ENCODE measurements around the gene DLL1. TPM values are rescaled to one million over a fixed set of nuclear protein-coding genes. Genes with fewer than 3 reads are reported as not detected.

DLL1 gene
- total RNA-seq, 3 donors from 2014 or later = 11.0 to 24.0 (median 16.5) TPM

DNA sequence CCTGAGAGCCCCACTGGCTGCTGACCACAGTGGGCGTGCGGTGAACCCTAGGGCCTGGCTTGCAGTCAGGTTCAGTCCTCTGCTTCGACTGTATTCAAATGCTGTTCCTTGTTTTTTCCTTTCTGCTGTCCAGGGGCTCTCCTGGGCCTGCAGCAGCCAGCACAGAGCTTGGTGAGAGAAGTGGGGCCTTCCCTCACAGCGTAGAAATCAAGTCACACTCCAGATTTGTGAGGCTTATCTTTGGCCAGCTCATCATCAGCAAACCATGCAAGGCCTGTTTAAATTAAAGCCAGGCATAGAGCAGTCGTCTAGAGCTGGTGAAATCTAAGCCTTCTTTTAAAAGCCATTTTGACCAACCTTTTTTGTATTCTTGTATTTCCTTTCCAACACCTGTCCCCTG lies 24.1 kb upstream of the DLL1 start:
- no peaks in the 10 kb centered on the region for H3K36me3 ChIP-seq (ENCODE audit: low read depth)
- DNase-seq = no peak
- intact Hi-C loops (cut with DNase I, micrococcal nuclease) = no loop called here
- no peaks in the 10 kb centered on the region for H3K9me3 ChIP-seq
- TF ChIP-seq, protein P1, sequence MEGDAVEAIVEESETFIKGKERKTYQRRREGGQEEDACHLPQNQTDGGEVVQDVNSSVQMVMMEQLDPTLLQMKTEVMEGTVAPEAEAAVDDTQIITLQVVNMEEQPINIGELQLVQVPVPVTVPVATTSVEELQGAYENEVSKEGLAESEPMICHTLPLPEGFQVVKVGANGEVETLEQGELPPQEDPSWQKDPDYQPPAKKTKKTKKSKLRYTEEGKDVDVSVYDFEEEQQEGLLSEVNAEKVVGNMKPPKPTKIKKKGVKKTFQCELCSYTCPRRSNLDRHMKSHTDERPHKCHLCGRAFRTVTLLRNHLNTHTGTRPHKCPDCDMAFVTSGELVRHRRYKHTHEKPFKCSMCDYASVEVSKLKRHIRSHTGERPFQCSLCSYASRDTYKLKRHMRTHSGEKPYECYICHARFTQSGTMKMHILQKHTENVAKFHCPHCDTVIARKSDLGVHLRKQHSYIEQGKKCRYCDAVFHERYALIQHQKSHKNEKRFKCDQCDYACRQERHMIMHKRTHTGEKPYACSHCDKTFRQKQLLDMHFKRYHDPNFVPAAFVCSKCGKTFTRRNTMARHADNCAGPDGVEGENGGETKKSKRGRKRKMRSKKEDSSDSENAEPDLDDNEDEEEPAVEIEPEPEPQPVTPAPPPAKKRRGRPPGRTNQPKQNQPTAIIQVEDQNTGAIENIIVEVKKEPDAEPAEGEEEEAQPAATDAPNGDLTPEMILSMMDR (IDR thresholded peaks at IDR 0.05) = no peak
- no peak for ATAC-seq
- H3K4me3 ChIP-seq = no peak overlapping the region
- H3K4me1 ChIP-seq (ENCODE audit: low read depth) = no peaks in the 10 kb centered on the region

DNA sequence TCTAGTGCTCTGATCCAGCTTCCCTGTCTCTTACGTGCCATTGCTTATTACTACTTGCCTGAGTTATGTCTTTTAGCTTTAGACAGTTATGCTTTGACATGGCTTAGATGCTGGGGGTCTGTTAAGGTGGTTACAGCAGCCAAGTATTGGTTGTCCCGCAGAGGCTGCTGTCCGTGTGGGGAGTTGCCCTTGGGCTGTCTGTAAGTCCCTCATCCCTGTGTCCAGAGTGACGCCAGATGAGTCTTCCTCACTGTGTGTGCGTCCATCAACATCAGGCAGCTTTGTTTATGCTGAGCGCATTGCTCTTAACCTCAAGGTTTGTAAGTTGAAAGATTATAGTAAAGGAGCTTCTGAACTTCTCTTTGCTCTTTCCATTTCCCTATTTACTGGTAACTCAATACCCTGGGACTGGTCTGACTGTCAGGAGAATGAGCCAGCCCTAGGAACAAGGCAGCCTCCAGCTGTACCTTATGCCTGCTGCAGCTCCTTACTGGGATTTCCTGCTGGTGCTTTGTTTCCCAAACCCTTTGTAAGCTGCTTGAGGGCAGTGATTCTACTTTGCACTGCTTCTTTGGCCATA lies 22.9 kb upstream of the DLL1 start:
- TF ChIP-seq, protein P1 (IDR thresholded peaks at IDR 0.05) = no peak
- Histone ChIP-seq H3K4me1 (ENCODE audit: low read depth) (peaks cover 2% of the 10 kb centered on the region), H3K36me3 (ENCODE audit: low read depth) (no peaks in the 10 kb centered on the region), H3K9me3 (no peaks in the 10 kb centered on the region), H3K4me3 (no peak overlapping the region)
- no peak for DNase-seq
- intact Hi-C loops (cut with DNase I, micrococcal nuclease) = no loop called here
- ATAC-seq = no peak

DNA sequence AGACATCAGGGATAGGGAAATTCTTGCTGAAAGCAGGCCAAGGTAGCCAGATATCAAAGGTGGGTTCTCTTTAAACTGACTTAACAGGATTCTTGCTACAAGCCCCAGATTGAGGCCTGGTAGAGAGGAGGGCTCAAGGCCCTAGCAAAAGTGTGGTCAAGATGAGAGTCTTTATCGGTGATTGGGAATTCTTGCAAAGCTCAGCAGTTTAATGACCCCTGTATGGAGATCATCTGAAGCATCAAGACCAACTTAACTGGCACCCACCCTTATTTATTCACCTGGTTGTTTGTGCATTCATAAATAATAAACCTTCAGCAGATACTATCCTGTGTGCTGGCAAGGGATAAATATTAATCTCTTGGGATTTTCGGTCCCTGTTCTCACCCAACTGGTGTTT lies 22.0 kb upstream of the DLL1 start:
- H3K36me3 ChIP-seq (ENCODE audit: low read depth) = no peaks in the 10 kb centered on the region
- intact Hi-C loops (cut with DNase I, micrococcal nuclease) = no loop called here
- H3K4me3 ChIP-seq = no peak overlapping the region
- H3K4me1 ChIP-seq (ENCODE audit: low read depth) = peaks cover 11% of the 10 kb centered on the region
- TF ChIP-seq, protein P1 (IDR thresholded peaks at IDR 0.05) = no peak
- no peak for DNase-seq
- no peak for ATAC-seq
- no peaks in the 10 kb centered on the region for H3K9me3 ChIP-seq

DNA sequence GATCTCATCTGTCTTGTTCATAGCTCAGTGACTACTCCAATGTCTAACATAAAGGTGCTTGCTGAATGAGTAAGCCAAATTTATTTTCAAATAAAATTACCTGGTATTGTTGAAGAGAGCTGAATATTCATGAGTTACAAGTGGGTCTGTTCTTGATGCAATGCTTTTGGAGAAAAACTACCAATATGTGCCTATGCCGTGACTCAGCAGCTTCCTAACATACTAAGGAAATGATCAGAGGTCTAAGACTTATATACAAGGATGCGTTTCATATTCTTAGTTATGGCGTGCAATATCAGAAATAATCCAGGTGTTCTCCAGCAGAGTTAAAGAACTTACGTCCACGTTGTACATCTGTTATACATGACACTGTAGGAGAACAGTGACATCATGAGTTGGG lies 20.8 kb upstream of the DLL1 start:
- H3K4me3 ChIP-seq = no peak overlapping the region
- H3K9me3 ChIP-seq = no peaks in the 10 kb centered on the region
- TF ChIP-seq, protein P1 (IDR thresholded peaks at IDR 0.05) = no peak
- no peaks in the 10 kb centered on the region for H3K36me3 ChIP-seq (ENCODE audit: low read depth)
- intact Hi-C loops (cut with DNase I, micrococcal nuclease) = no loop called here
- no peak for DNase-seq
- peaks cover 19% of the 10 kb centered on the region for H3K4me1 ChIP-seq (ENCODE audit: low read depth)
- no peak for ATAC-seq

DNA sequence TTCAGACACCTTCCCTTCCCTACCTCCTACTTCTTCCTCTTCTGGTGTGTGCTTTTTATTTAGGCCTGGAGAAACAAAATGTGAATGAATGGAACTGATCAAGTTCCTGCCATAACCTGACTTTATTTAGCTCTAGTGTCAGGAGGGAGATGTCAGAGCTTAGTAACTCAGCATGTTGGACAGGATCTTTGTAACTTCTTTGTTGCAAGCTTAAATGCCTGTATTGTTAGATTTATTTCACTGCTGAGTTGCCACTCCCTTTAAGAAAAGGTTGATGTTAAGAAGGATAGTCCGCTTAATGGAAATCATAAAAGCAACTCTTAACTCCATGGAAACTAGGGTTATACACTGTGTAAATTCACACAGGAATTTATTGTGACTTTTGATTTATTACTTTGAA lies 17.9 kb upstream of the DLL1 start:
- TF ChIP-seq, protein P1 (IDR thresholded peaks at IDR 0.05) = no peak
- Histone ChIP-seq H3K9me3 (no peaks in the 10 kb centered on the region), H3K4me1 (ENCODE audit: low read depth) (peaks cover 24% of the 10 kb centered on the region), H3K36me3 (ENCODE audit: low read depth) (no peaks in the 10 kb centered on the region), H3K4me3 (no peak overlapping the region)
- ATAC-seq (no peak), DNase-seq (no peak)
- intact Hi-C loops (cut with DNase I, micrococcal nuclease) = no loop called here

DNA sequence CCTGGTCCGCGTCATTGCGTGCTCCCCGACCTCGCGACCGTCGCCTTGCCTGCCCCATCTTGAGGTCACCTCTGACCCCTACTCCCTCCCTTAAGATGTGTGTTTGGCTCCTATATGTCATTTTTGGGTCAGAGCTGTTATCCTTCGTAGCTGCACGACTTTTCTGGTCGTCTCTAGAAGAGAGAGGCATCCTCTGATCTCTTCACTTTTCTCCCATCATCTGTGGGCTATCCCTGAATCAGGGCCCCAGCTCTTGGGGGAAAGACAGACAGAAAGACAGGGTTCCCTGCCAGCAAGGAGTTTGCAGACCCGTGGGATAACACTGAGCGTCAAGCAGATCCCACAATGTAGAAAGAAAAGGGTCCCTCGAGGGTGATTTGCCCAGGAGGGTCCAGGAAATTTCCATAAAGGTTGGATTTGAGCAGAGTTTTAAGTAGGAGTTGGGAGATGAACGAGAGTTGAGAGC lies 16.2 kb upstream of the DLL1 start:
- peaks cover 24% of the 10 kb centered on the region for H3K4me1 ChIP-seq (ENCODE audit: low read depth)
- H3K36me3 ChIP-seq (ENCODE audit: low read depth) = no peaks in the 10 kb centered on the region
- no peak for DNase-seq
- intact Hi-C loops (cut with DNase I, micrococcal nuclease) = no loop called here
- peak overlapping the region; percentile 75 for H3K4me3 ChIP-seq
- H3K9me3 ChIP-seq = no peaks in the 10 kb centered on the region
- TF ChIP-seq, protein P1 (IDR thresholded peaks at IDR 0.05) = no peak
- no peak for ATAC-seq

Measured in mucosa of descending colon (tissue), 3 donors.